Upper lobe of right lung (tissue), 1 donor: ENCODE data around the gene HSF2BP. TPM values are rescaled to one million over a fixed set of nuclear protein-coding genes. Genes with fewer than 3 reads are reported as not detected.

ENCODE experiments used
- ATAC-seq: fragments of 200-7000 bp; cut with Tn5 transposase; one replicate; pipeline ENCODE4 v1.9.1; 2020; ENCODE audit warnings: mild to moderate bottlenecking, moderate library complexity
- DNase-seq: peaks from one replicate; pipeline ENCODE4 v3.0.0-alpha.2; 2020
- H3K27ac ChIP-seq: fragments of 200-600 bp; one replicate; pipeline ENCODE4 v1.8.0; 2022
- H3K27me3 ChIP-seq: fragments of 200-600 bp; one replicate; pipeline ENCODE4 v1.8.0; 2022; ENCODE audit warnings: mild to moderate bottlenecking
- H3K36me3 ChIP-seq: fragments of 200-600 bp; one replicate; pipeline ENCODE4 v1.8.0; 2022
- H3K4me1 ChIP-seq: fragments of 200-600 bp; one replicate; pipeline ENCODE4 v1.8.0; 2022
- H3K4me3 ChIP-seq: fragments of 200-600 bp; one replicate; pipeline ENCODE4 v1.8.0; 2022; ENCODE audit warnings: mild to moderate bottlenecking
- H3K9me3 ChIP-seq: fragments of 200-600 bp; one replicate; pipeline ENCODE4 v1.8.0; 2022
- intact Hi-C: fragments of 100-400 bp; cut with DNase I; formaldehyde crosslinking; loops from one replicate; pipeline ENCODE4 v1.11.0; 2022
- total RNA-seq: library from RNA; stranded (reverse); fragmentation: NEBNext Ultra II Directional; extraction: Animal tissue kit (Norgen Biotek cat#: 25700); gene quantifications from one replicate; pipeline ENCODE4 v1.2.1, GENCODE V29; 2021
- TF ChIP-seq, protein P1 (sequence below): fragments of 200-600 bp; IDR thresholded peaks from one replicate; pipeline ENCODE4 v1.8.0; 2022; ENCODE audit warnings: antibody characterized with exemption
- donor health status: DM: no; HTN: yes; CAD: no; lungs with severe emphysema.

HSF2BP gene
- total RNA-seq, 1 donor from 2014 or later = 0.41 TPM

DNA sequence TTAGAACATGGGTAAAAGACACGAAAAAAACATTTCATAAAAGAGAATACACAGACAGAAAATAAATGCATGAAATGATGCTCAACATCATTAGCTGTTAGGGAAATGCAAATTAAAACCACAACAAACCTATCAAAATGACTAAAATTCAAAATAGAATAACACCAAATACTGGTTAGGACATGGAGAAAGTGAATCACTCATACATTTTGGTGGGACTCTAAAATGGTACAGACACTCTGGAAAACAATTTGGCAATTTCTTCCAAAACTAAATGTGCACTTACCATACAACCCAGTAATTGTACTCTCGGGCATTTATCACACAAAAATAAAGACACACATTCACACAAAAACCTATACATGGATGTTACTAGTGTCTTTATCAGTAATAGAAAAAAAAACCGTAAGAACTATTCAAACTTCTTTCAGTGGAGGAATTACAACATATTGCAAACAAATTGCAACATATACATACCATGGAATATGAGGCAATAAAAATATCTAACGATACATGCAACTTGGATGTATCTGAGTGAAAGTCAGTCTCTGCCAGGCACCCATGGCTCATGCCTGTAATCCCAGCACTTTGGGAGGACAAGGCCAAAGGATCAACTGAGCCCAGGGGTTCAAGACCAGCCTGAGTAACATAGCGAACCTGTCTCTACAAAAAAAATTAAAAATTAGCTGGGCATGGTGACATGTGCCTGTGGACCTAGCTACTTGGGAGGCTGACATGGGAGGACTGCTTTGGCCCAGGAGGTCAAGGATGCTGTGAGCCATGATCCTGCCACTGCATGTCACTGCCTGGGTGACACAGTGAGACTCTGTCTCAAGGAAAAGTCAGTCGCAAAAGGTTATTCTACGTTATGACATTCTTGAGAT, 19.6 kb downstream of the HSF2BP start:
- H3K27ac ChIP-seq = no peak overlapping the region

DNA sequence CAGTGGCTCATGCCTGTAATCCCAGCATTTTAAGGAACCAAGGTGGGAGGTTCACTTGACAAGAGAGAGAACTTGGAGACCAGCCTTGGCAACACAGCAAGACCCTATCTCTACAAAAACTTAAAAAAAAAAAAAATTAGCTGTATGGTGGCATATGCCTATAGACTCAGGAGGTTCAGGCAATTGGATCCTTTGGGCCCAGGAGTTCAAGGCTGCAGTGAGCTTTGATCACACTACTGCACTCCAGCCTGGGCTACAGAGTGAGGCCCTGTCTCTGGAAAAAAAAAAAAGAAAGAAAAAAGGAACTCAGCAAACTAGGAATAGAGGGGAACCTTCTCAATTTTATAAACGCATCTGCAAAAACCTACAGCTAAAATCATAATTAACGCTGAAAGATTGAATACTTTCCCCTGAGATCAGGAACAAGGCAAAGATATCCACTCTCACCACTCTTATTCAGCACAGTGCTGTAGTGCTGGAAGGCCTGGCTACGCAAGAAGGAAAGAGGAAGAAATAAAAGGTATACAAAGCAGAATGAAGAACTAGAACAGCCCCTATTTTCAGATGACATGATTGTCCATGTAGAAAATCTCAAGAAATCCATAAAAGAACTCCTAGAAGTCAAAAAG, 21.6 kb downstream of the HSF2BP start:
- no peak overlapping the region for H3K27ac ChIP-seq
- peaks cover 8% of the 10 kb centered on the region for H3K4me1 ChIP-seq
- no peak overlapping the region for H3K4me3 ChIP-seq
- no peaks in the 10 kb centered on the region for H3K9me3 ChIP-seq
- TF ChIP-seq, protein P1, sequence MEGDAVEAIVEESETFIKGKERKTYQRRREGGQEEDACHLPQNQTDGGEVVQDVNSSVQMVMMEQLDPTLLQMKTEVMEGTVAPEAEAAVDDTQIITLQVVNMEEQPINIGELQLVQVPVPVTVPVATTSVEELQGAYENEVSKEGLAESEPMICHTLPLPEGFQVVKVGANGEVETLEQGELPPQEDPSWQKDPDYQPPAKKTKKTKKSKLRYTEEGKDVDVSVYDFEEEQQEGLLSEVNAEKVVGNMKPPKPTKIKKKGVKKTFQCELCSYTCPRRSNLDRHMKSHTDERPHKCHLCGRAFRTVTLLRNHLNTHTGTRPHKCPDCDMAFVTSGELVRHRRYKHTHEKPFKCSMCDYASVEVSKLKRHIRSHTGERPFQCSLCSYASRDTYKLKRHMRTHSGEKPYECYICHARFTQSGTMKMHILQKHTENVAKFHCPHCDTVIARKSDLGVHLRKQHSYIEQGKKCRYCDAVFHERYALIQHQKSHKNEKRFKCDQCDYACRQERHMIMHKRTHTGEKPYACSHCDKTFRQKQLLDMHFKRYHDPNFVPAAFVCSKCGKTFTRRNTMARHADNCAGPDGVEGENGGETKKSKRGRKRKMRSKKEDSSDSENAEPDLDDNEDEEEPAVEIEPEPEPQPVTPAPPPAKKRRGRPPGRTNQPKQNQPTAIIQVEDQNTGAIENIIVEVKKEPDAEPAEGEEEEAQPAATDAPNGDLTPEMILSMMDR = no peak
- ATAC-seq = no peak
- H3K36me3 ChIP-seq = no peaks in the 10 kb centered on the region
- intact Hi-C loops = no loop called here
- no peak for DNase-seq
- H3K27me3 ChIP-seq = no peaks in the 10 kb centered on the region

More for the DNA sequence above, 19.6 kb downstream of the HSF2BP start:
- DNase-seq = no peak
- ATAC-seq = no peak
- peaks cover 8% of the 10 kb centered on the region for H3K4me1 ChIP-seq
- H3K27me3 ChIP-seq = no peaks in the 10 kb centered on the region
- H3K36me3 ChIP-seq = no peaks in the 10 kb centered on the region
- TF ChIP-seq, protein P1 = no peak
- no peaks in the 10 kb centered on the region for H3K9me3 ChIP-seq
- intact Hi-C loops = no loop called here
- H3K4me3 ChIP-seq = no peak overlapping the region

DNA sequence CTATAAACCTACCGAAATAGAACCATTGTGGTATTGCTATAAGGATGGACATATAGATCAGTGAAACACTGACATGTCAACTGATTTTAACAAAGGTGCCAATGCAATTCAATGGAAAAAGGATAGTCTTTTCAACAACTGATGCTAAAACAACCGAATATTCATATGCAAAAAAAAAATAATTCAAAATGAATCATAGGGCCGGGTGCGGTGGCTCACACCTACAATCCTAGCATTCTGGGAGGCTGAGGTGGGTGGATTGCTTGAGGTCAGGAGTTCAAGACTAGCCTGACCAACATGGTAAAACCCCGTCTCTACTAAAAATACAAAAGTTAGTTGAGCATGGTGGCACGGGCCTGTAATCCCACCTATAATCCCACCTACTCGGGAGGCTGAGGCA, 23.9 kb downstream of the HSF2BP start:
- Histone ChIP-seq H3K4me3 (no peak overlapping the region), H3K27me3 (no peaks in the 10 kb centered on the region), H3K36me3 (no peaks in the 10 kb centered on the region), H3K4me1 (peaks cover 5% of the 10 kb centered on the region), H3K27ac (no peak overlapping the region), H3K9me3 (no peaks in the 10 kb centered on the region)
- no peak for DNase-seq
- intact Hi-C loops = no loop called here
- TF ChIP-seq, protein P1 = no peak
- ATAC-seq = no peak

DNA sequence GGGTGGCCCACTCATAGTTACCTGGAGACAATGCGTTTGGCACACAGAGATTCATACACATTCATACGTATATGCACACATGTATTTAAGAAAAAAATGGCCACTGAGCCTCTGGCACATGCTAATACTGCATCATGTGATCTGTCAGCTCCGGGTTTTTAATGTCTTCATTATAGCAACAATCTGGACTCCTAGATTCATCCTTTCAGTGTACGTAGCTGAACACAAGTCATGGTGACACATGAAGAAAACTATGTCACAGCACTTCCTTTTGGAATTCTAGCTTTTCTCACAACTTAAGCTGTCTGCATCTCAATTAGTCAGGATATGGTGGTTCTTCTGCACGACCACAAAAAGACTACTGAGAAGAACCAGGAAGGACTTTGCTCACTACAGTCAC, 24.7 kb downstream of the HSF2BP start:
- intact Hi-C loops = no loop called here
- no peak overlapping the region for H3K4me3 ChIP-seq
- H3K4me1 ChIP-seq = no peaks in the 10 kb centered on the region
- no peaks in the 10 kb centered on the region for H3K36me3 ChIP-seq
- DNase-seq = no peak
- TF ChIP-seq, protein P1 = no peak
- H3K9me3 ChIP-seq = no peaks in the 10 kb centered on the region
- H3K27ac ChIP-seq = no peak overlapping the region
- no peaks in the 10 kb centered on the region for H3K27me3 ChIP-seq
- no peak for ATAC-seq

DNA sequence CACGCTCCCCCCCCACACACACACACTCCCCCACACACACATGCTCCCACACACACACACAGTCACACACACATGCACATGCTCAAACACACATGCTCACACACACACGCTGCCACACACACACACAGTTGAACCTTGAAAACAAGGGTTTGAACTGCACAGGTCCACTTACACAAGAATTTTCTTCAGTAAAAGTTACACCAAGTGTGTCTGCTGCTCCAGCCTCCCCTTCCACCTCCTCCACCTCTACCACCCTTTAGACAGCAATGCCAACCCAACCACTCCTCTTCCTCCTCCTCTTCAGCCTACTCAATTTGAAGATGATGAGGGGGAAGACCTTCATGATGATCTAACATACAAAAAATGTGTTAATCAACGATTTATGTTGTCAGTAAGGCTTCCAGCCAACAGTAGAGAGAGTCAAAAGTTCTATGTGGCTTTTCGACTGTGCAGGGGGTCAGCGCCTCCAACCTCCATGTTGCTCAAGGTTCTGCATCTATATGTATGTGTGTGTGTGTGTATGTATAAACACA, 26.8 kb downstream of the HSF2BP start:
- Histone ChIP-seq H3K9me3 (no peaks in the 10 kb centered on the region), H3K27ac (no peak overlapping the region), H3K36me3 (no peaks in the 10 kb centered on the region), H3K4me1 (no peaks in the 10 kb centered on the region), H3K27me3 (no peaks in the 10 kb centered on the region), H3K4me3 (no peak overlapping the region)
- TF ChIP-seq, protein P1 = no peak
- DNase-seq (no peak), ATAC-seq (no peak)
- intact Hi-C loops = no loop called here
